Mesenchymal stem cell (in vitro differentiated cells and primary cell): ENCODE data around the gene MYO3A. TPM values are rescaled to one million over a fixed set of nuclear protein-coding genes. Genes with fewer than 3 reads are reported as not detected.

Source experiments
- DNase-seq: peaks from one replicate; pipeline ENCODE4 v3.0.0-alpha.2; 2013
- H2AFZ ChIP-seq: one replicate; pipeline ENCODE4 v1.6.1; 2013; ENCODE audit warnings: low read depth, mild to moderate bottlenecking, control low read depth, inconsistent platforms, low read length, moderate library complexity
- H2AK5ac ChIP-seq: 2 replicates; pipeline ENCODE4 v1.6.1; 2013; ENCODE audit warnings: low read length, moderate library complexity, mild to moderate bottlenecking, inconsistent platforms; ENCODE audit not compliant: severe bottlenecking
- H2BK120ac ChIP-seq: one replicate; pipeline ENCODE4 v1.6.1; 2013; ENCODE audit warnings: low read depth, mild to moderate bottlenecking, inconsistent platforms, low read length, moderate library complexity
- H2BK12ac ChIP-seq, 2 experiments: one replicate each; pipeline ENCODE4 v1.6.1; 2013; ENCODE audit warnings: inconsistent platforms in 2 of 2, low read length in 2 of 2, mild to moderate bottlenecking in 2 of 2, moderate library complexity in 2 of 2, control low read depth in 1 of 2
- H2BK15ac ChIP-seq: one replicate; pipeline ENCODE4 v1.6.1; 2013; ENCODE audit warnings: mild to moderate bottlenecking, low read depth, inconsistent platforms; ENCODE audit not compliant: poor library complexity, severe bottlenecking
- H2BK5ac ChIP-seq: 2 replicates; pipeline ENCODE4 v1.6.1; 2013; ENCODE audit warnings: low read depth, mild to moderate bottlenecking, low read length, control low read depth, inconsistent platforms; ENCODE audit not compliant: poor library complexity, severe bottlenecking
- H3K14ac ChIP-seq, 2 experiments: one replicate each; pipeline ENCODE4 v1.6.1; 2013; ENCODE audit warnings: inconsistent platforms in 2 of 2, low read length in 2 of 2, control low read depth in 1 of 2, mild to moderate bottlenecking in 1 of 2, moderate library complexity in 1 of 2
- H3K18ac ChIP-seq, 2 experiments: one replicate each; pipeline ENCODE4 v1.6.1; 2013; ENCODE audit warnings: inconsistent platforms in 2 of 2, low read length in 2 of 2, control low read depth in 1 of 2, low read depth in 1 of 2, mild to moderate bottlenecking in 1 of 2
- H3K23ac ChIP-seq, 2 experiments: one replicate each; pipeline ENCODE4 v1.6.1; 2013; ENCODE audit warnings: inconsistent platforms in 2 of 2, low read length in 2 of 2, mild to moderate bottlenecking in 2 of 2, moderate library complexity in 2 of 2, control low read depth in 1 of 2
- H3K27ac ChIP-seq: 2 replicates; pipeline ENCODE4 v1.5.1; 2013; ENCODE audit warnings: mild to moderate bottlenecking, moderate library complexity, low read length, control low read depth, inconsistent platforms; ENCODE audit not compliant: poor library complexity, severe bottlenecking
- H3K27me3 ChIP-seq, 2 experiments: 2 replicates each; pipeline versions ENCODE4 v1.6.1 to v1.7.0; 2013; ENCODE audit warnings: low read length in 2 of 2, mild to moderate bottlenecking in 2 of 2, moderate library complexity in 2 of 2, control low read depth in 1 of 2, inconsistent platforms in 1 of 2; ENCODE audit not compliant: control insufficient read depth in 1 of 2, insufficient read depth in 1 of 2
- H3K36me3 ChIP-seq, 2 experiments: 2 replicates each; pipeline versions ENCODE4 v1.6.1 to v1.7.0; 2013; ENCODE audit warnings: low read length in 2 of 2, control low read depth in 1 of 2, inconsistent platforms in 1 of 2, low read depth in 1 of 2, mild to moderate bottlenecking in 1 of 2; ENCODE audit not compliant: insufficient read depth in 2 of 2, control insufficient read depth in 1 of 2
- H3K4ac ChIP-seq, 2 experiments: one replicate each; pipeline ENCODE4 v1.6.1; 2013; ENCODE audit warnings: inconsistent platforms in 2 of 2, low read length in 2 of 2, mild to moderate bottlenecking in 2 of 2, moderate library complexity in 2 of 2, control low read depth in 1 of 2, low read depth in 1 of 2
- H3K4me1 ChIP-seq: 2 replicates; pipeline ENCODE4 v1.6.1; 2013; ENCODE audit warnings: low read depth, low read length, control low read depth; ENCODE audit not compliant: control insufficient read depth, insufficient read depth
- H3K4me2 ChIP-seq: 2 replicates; pipeline ENCODE4 v1.6.1; 2013; ENCODE audit warnings: low read length, mild to moderate bottlenecking, inconsistent platforms; ENCODE audit not compliant: poor library complexity, severe bottlenecking
- H3K4me3 ChIP-seq, 2 experiments: 2 replicates each; pipeline versions ENCODE4 v1.5.1 to v1.7.0; 2013; ENCODE audit warnings: low read length in 2 of 2, mild to moderate bottlenecking in 2 of 2, control low read depth in 1 of 2, low read depth in 1 of 2; ENCODE audit not compliant: insufficient read depth in 1 of 2
- H3K79me1 ChIP-seq: replicated peaks from 2 replicates; pipeline ENCODE4 v1.6.1; 2013; ENCODE audit warnings: mild to moderate bottlenecking, control low read depth, low read length, inconsistent platforms; ENCODE audit not compliant: poor library complexity, severe bottlenecking
- H3K9ac ChIP-seq: 2 replicates; pipeline ENCODE4 v1.7.0; 2013; ENCODE audit warnings: mild to moderate bottlenecking, low read length, moderate library complexity
- H3K9me3 ChIP-seq: 2 replicates; pipeline ENCODE4 v1.7.0; 2013; ENCODE audit warnings: mild to moderate bottlenecking, low read length; ENCODE audit not compliant: control insufficient read depth
- H4K8ac ChIP-seq: one replicate; pipeline ENCODE4 v1.6.1; 2013; ENCODE audit warnings: inconsistent platforms, mild to moderate bottlenecking, low read length, moderate library complexity
- H4K91ac ChIP-seq: one replicate; pipeline ENCODE4 v1.6.1; 2013; ENCODE audit warnings: mild to moderate bottlenecking, low read length, inconsistent platforms
- WGBS: methylation state at CpG from one replicate; pipeline ENCODE4 v1.1.7; 2013; ENCODE audit warnings: mixed read lengths; 5-methylcytosine and 5-hydroxymethylcytosine counted together
- polyA plus RNA-seq, 2 experiments: library from polyadenylated mRNA; stranded (reverse); fragments of 200-250 nt; gene quantifications; one replicate each; pipeline ENCODE4 v1.2.3, GENCODE V29; 2013

The MYO3A gene, protein sequence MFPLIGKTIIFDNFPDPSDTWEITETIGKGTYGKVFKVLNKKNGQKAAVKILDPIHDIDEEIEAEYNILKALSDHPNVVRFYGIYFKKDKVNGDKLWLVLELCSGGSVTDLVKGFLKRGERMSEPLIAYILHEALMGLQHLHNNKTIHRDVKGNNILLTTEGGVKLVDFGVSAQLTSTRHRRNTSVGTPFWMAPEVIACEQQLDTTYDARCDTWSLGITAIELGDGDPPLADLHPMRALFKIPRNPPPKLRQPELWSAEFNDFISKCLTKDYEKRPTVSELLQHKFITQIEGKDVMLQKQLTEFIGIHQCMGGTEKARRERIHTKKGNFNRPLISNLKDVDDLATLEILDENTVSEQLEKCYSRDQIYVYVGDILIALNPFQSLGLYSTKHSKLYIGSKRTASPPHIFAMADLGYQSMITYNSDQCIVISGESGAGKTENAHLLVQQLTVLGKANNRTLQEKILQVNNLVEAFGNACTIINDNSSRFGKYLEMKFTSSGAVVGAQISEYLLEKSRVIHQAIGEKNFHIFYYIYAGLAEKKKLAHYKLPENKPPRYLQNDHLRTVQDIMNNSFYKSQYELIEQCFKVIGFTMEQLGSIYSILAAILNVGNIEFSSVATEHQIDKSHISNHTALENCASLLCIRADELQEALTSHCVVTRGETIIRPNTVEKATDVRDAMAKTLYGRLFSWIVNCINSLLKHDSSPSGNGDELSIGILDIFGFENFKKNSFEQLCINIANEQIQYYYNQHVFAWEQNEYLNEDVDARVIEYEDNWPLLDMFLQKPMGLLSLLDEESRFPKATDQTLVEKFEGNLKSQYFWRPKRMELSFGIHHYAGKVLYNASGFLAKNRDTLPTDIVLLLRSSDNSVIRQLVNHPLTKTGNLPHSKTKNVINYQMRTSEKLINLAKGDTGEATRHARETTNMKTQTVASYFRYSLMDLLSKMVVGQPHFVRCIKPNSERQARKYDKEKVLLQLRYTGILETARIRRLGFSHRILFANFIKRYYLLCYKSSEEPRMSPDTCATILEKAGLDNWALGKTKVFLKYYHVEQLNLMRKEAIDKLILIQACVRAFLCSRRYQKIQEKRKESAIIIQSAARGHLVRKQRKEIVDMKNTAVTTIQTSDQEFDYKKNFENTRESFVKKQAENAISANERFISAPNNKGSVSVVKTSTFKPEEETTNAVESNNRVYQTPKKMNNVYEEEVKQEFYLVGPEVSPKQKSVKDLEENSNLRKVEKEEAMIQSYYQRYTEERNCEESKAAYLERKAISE (N-terminal part only)
- not detected for polyA plus RNA-seq (2013, experiment 1 of 2)
- not detected for polyA plus RNA-seq (2013, experiment 2 of 2)

DNA sequence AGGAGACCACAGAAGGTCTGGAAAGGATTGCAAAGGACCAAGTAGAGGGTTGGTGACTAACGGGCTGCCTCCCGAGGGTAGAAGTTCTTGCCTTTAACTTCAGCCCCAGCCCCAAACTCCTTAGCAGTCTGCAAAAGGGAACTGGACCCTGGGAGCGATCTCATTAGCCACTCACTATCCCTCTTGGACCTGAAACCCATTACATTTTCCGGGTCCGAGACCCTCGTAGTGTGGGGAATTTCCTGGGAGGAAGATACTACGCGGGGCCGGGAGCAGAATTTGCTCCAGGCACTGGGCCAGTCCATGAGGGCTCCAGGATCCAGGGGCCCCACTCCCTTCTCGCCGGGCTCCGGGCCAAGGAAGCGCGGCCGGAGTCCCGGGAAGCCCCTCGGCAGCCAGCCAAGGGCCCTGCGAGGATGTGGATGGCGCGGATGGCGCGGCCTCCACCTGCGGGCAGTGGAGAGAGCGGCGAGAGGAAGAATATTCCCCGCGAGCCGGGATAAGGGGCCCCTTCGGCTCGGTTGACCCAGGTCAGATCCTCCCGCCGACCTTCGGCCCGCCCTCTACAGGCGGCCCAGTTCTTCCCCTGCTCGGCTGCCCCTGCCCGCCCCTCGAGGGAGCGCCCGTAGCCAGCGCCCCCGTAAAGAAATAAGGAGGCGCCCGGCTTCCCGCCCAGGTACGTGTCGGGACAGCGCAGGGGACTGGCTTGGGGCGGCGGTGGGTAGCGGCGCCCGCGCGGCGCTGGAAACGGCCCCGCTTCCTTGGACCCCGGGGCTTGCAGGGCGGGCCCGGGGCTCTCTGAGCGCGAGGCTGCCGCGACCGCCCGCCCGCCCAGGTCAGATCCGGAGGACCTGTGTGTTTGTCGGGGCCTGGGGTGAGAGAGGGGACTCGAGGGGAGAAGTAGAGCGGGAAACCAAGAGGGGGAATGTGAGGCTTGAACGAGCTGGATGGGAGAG is at the start of gene MYO3A:
MYO3A (plus strand) TSS at position 577 of the 956 bp plus-strand sequence. CDS start 17,882 bp downstream, outside the sequence.
- Histone ChIP-seq H4K91ac (no peak within 1 kb of the TSS), H2BK12ac (no peak within 1 kb of the TSS), H3K4me3 (peak within 1 kb of the TSS in 1 of 2 experiments; percentile 22), H3K79me1 (no peaks in the 10 kb centered on the region), H2AK5ac (no peak within 1 kb of the TSS), H3K4me1 (peaks cover 12% of the 10 kb centered on the region), H4K8ac (no peak within 1 kb of the TSS), H3K36me3 (no peaks in the 10 kb centered on the region), H3K9ac (no peak within 1 kb of the TSS), H2BK15ac (no peak within 1 kb of the TSS), H3K14ac (no peak within 1 kb of the TSS), H2BK120ac (no peak within 1 kb of the TSS), H2AFZ (peak within 1 kb of the TSS; percentile 4), H3K9me3 (no peaks in the 10 kb centered on the region), H3K27ac (no peak within 1 kb of the TSS), H3K4ac (no peak within 1 kb of the TSS), H2BK5ac (no peak within 1 kb of the TSS), H3K18ac (no peak within 1 kb of the TSS), H3K23ac (no peak within 1 kb of the TSS), H3K27me3 (peaks cover 27 to 44% of the 10 kb centered on the region in 2 experiments), H3K4me2 (peak within 1 kb of the TSS; percentile 67)
- 7% methylated on average over 70 of the region's 73 CpGs for WGBS
- DNase-seq, result no peak

DNA sequence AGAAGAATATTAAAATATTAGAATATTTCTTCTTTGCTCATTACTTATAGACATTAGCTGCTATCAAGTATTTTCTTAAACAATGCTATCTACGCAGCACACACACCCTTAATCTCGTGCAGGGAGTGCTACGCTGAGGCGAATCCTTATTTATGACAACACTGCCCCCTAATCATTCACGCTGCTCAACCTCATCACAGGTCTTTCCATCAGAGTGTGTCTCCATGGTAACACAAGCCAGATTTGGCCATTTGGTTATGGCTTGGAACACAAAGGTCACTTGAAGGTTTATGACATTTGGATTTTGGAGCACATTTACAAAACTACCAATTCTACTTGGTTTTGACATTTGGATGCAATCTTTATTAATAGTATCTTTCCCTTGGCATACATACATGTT is 45.4 kb upstream of the MYO3A start:
- Histone ChIP-seq H3K4ac (no peak overlapping the region), H2AK5ac (no peak overlapping the region), H3K4me1 (no peaks in the 10 kb centered on the region), H3K27ac (no peak overlapping the region), H2BK15ac (no peak overlapping the region), H3K4me2 (no peak overlapping the region), H4K8ac (no peak overlapping the region), H2BK12ac (no peak overlapping the region), H3K27me3 (no peaks in the 10 kb centered on the region), H3K18ac (no peak overlapping the region), H3K9ac (no peak overlapping the region), H4K91ac (no peak overlapping the region), H3K4me3 (no peak overlapping the region), H3K9me3 (no peaks in the 10 kb centered on the region), H2BK5ac (no peak overlapping the region), H3K14ac (no peak overlapping the region), H3K79me1 (no peaks in the 10 kb centered on the region), H3K36me3 (no peaks in the 10 kb centered on the region), H2AFZ (no peak overlapping the region), H2BK120ac (no peak overlapping the region), H3K23ac (no peak overlapping the region)
- DNase-seq, result no peak
- WGBS, result 89% methylated on average over 5 of the region's 5 CpGs

DNA sequence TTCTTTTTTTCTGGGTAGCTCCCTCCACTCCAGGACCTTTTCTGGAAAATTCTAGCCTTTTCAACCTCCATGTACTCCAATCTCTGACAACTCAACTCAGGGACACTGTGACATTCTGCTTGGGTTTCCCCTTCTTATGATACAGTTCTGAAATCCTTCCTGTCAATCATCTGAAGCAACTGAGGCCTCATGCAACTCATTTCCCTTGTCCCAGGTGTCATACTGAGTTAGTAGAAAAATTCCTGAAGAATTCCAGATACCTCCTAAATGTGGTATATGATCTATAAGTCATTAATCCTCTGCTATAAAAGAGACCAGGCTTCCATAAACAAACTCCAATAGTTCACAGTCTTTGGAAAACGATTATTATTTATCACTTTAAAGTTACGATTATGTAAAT is 43.0 kb upstream of the MYO3A start:
- DNase-seq, result no peak
- no CpG with 5 or more reads among the region's 2 CpGs for WGBS

More for the DNA sequence above, 43.0 kb upstream of the MYO3A start:
- Histone ChIP-seq H3K9ac (no peak overlapping the region), H3K4me1 (no peaks in the 10 kb centered on the region), H3K4me2 (no peak overlapping the region), H3K23ac (no peak overlapping the region), H2BK120ac (no peak overlapping the region), H3K4ac (no peak overlapping the region), H2BK12ac (no peak overlapping the region), H2BK5ac (no peak overlapping the region), H3K4me3 (no peak overlapping the region), H3K18ac (no peak overlapping the region), H3K79me1 (no peaks in the 10 kb centered on the region), H4K8ac (no peak overlapping the region), H3K9me3 (no peaks in the 10 kb centered on the region), H2BK15ac (no peak overlapping the region), H3K36me3 (no peaks in the 10 kb centered on the region), H3K14ac (no peak overlapping the region), H4K91ac (no peak overlapping the region), H2AK5ac (no peak overlapping the region), H2AFZ (no peak overlapping the region), H3K27ac (no peak overlapping the region), H3K27me3 (no peaks in the 10 kb centered on the region)
